Measurements from ENCODE around the gene TNS3.

The TNS3 gene

DNA sequence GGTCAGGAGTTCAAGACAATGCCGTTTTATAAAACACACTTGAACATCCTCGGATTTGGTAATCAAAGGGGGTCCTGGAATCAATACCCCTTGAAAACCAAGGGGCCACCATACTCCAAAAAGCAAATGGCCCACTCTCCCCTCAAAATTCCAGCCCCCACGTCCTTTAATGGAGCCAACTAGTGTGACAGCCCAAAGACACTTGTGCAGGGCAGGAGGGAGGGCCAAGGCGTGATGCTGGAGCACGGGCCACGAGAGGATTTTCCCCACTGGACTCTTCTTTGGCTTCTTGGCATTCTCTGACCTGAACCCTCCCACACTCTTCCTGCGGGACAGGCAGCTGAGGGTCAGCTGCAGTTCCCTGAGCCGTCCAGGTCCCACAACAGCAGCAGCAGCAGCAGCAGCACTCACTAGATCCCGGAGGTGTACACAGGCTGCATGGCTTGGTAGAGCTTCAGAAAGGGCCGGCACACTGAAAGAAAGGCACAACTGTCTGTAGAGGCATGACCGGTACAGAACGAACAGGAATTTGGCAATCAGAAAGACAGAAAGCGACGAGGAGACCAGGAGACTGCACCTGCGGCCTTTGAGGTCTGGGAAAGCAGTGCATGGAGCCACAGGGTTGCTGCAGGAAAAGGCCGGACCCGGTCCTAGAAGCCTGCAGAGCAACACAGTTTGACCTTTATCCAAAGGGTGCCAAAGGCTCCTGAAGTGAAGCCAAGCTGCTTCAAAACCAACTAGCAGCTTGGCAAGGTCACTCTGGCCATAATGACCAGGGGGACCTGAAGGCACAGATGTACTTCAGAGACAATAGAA is 168.2 kb downstream of the TNS3 start:
- H3K4me1 ChIP-seq (ENCODE audit: control insufficient read depth, insufficient read depth, low read depth, low read length) = peaks cover 15% of the 10 kb centered on the region
- H2BK120ac ChIP-seq (ENCODE audit: low read depth, low read length) = no peak overlapping the region
- H3K27ac ChIP-seq (ENCODE audit: low read length, poor library complexity, severe bottlenecking) = no peak overlapping the region
- H3K36me3 ChIP-seq (ENCODE audit: control insufficient read depth in 1 of 2, insufficient read depth in 2 of 2, low read depth in 1 of 2, low read length in 2 of 2) = peaks cover 0 to 66% of the 10 kb centered on the region in 2 experiments
- no peak overlapping the region for H2BK5ac ChIP-seq (ENCODE audit: low read depth, low read length, poor library complexity, severe bottlenecking)
- no peak overlapping the region for H3K9ac ChIP-seq (ENCODE audit: low read length)
- no peak overlapping the region for H3K4me3 ChIP-seq (ENCODE audit: insufficient read depth in 1 of 2, low read depth in 1 of 2, low read length in 2 of 2)
- no peak overlapping the region for H2BK12ac ChIP-seq (ENCODE audit: low read length in 2 of 2)
- H3K9me3 ChIP-seq (ENCODE audit: control insufficient read depth, low read length) = no peaks in the 10 kb centered on the region
- H3K4me2 ChIP-seq (ENCODE audit: low read length, poor library complexity, severe bottlenecking) = no peak overlapping the region
- H2AFZ ChIP-seq (ENCODE audit: low read depth, low read length) = no peak overlapping the region
- no peak for DNase-seq
- H4K8ac ChIP-seq (ENCODE audit: low read length) = no peak overlapping the region
- H3K23ac ChIP-seq (ENCODE audit: low read length in 2 of 2) = no peak overlapping the region
- no peak overlapping the region for H2AK5ac ChIP-seq (ENCODE audit: low read length, severe bottlenecking)
- H2BK15ac ChIP-seq (ENCODE audit: low read depth, poor library complexity, severe bottlenecking) = no peak overlapping the region
- H3K14ac ChIP-seq (ENCODE audit: low read length in 2 of 2) = no peak overlapping the region
- H3K79me1 ChIP-seq (replicated peaks; ENCODE audit: low read length, poor library complexity, severe bottlenecking) = peaks cover 27% of the 10 kb centered on the region
- H4K91ac ChIP-seq (ENCODE audit: low read length) = no peak overlapping the region
- over 99% methylated on average over 17 of the region's 17 CpGs for WGBS
- peaks cover 0 to 4% of the 10 kb centered on the region in 2 experiments for H3K27me3 ChIP-seq (ENCODE audit: control insufficient read depth in 1 of 2, insufficient read depth in 1 of 2, low read length in 2 of 2)
- H3K4ac ChIP-seq (ENCODE audit: low read depth in 1 of 2, low read length in 2 of 2) = no peak overlapping the region
- H3K18ac ChIP-seq (ENCODE audit: low read depth in 1 of 2, low read length in 2 of 2) = no peak overlapping the region

DNA sequence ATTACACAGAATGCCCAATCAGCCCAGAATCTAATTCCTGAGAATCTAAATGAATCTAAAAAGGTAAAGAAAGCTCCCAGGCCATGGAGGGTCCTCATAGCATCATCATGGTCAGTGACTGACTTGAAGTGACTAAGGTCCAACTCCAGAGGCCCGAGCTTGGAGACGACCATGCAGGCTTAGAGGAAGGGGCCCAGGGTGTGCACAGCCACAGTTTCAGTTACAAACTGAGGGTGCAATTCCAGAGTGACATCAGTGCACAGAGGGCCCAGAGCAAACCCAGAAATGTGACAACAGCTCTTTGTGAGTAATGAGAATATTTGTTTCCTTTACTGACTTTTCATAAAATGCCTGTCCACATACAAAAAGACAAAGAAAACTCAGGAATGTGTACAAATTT is 170.0 kb downstream of the TNS3 start:
- no peak overlapping the region for H3K23ac ChIP-seq (ENCODE audit: low read length in 2 of 2)
- H4K8ac ChIP-seq (ENCODE audit: low read length) = no peak overlapping the region
- H2BK5ac ChIP-seq (ENCODE audit: low read depth, low read length, poor library complexity, severe bottlenecking) = no peak overlapping the region
- H3K9ac ChIP-seq (ENCODE audit: low read length) = no peak overlapping the region
- 93% methylated on average over 2 of the region's 2 CpGs for WGBS
- H2BK120ac ChIP-seq (ENCODE audit: low read depth, low read length) = no peak overlapping the region
- H3K79me1 ChIP-seq (replicated peaks; ENCODE audit: low read length, poor library complexity, severe bottlenecking) = peaks cover 28% of the 10 kb centered on the region
- no peak overlapping the region for H3K27ac ChIP-seq (ENCODE audit: low read length, poor library complexity, severe bottlenecking)
- H2BK15ac ChIP-seq (ENCODE audit: low read depth, poor library complexity, severe bottlenecking) = no peak overlapping the region
- H2BK12ac ChIP-seq (ENCODE audit: low read length in 2 of 2) = no peak overlapping the region
- peaks cover 17% of the 10 kb centered on the region for H3K4me1 ChIP-seq (ENCODE audit: control insufficient read depth, insufficient read depth, low read depth, low read length)
- DNase-seq = no peak
- no peak overlapping the region for H3K18ac ChIP-seq (ENCODE audit: low read depth in 1 of 2, low read length in 2 of 2)
- H3K36me3 ChIP-seq (ENCODE audit: control insufficient read depth in 1 of 2, insufficient read depth in 2 of 2, low read depth in 1 of 2, low read length in 2 of 2) = peaks cover 0 to 79% of the 10 kb centered on the region in 2 experiments
- no peak overlapping the region for H2AFZ ChIP-seq (ENCODE audit: low read depth, low read length)
- H3K14ac ChIP-seq (ENCODE audit: low read length in 2 of 2) = no peak overlapping the region
- no peak overlapping the region for H4K91ac ChIP-seq (ENCODE audit: low read length)
- H3K4ac ChIP-seq (ENCODE audit: low read depth in 1 of 2, low read length in 2 of 2) = no peak overlapping the region
- no peak overlapping the region for H2AK5ac ChIP-seq (ENCODE audit: low read length, severe bottlenecking)
- no peak overlapping the region for H3K4me2 ChIP-seq (ENCODE audit: low read length, poor library complexity, severe bottlenecking)
- H3K9me3 ChIP-seq (ENCODE audit: control insufficient read depth, low read length) = no peaks in the 10 kb centered on the region
- peaks cover 0 to 5% of the 10 kb centered on the region in 2 experiments for H3K27me3 ChIP-seq (ENCODE audit: control insufficient read depth in 1 of 2, insufficient read depth in 1 of 2, low read length in 2 of 2)
- H3K4me3 ChIP-seq (ENCODE audit: insufficient read depth in 1 of 2, low read depth in 1 of 2, low read length in 2 of 2) = no peak overlapping the region

DNA sequence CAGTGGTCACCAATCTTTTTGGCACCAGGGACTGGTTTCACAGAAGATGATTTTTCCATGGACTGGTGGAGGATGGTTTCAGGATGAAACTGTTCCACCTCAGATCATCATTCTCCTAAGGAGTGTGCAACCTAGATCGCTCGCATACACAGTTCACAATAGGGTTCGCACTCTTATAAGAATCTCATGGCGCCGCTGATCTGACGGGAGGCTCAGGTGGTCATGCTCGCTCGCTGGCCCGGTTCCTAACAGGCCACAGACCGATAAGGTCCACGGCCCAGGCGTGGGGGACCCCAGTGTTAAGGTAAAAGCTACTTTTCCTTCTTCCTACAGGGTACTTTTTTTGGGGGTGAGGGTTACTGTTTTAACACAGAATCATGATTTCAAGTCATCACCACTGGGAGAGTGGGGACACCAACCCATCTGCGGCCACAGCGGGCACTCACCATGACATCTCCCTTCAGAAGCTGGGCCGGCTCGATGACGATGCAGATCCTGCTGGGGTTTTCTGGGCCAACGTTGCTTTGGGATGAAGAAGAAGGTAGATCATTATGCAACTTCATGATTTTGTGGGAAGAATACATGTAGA is 170.5 kb downstream of the TNS3 start:
- Histone ChIP-seq H2BK120ac (ENCODE audit: low read depth, low read length) (no peak overlapping the region), H3K4me3 (ENCODE audit: insufficient read depth in 1 of 2, low read depth in 1 of 2, low read length in 2 of 2) (no peak overlapping the region), H2AK5ac (ENCODE audit: low read length, severe bottlenecking) (no peak overlapping the region), H3K9me3 (ENCODE audit: control insufficient read depth, low read length) (no peaks in the 10 kb centered on the region), H2BK15ac (ENCODE audit: low read depth, poor library complexity, severe bottlenecking) (no peak overlapping the region), H3K9ac (ENCODE audit: low read length) (no peak overlapping the region), H3K23ac (ENCODE audit: low read length in 2 of 2) (no peak overlapping the region), H3K27ac (ENCODE audit: low read length, poor library complexity, severe bottlenecking) (no peak overlapping the region), H3K4me1 (ENCODE audit: control insufficient read depth, insufficient read depth, low read depth, low read length) (peaks cover 18% of the 10 kb centered on the region), H3K4me2 (ENCODE audit: low read length, poor library complexity, severe bottlenecking) (no peak overlapping the region), H3K14ac (ENCODE audit: low read length in 2 of 2) (no peak overlapping the region), H3K36me3 (ENCODE audit: control insufficient read depth in 1 of 2, insufficient read depth in 2 of 2, low read depth in 1 of 2, low read length in 2 of 2) (peaks cover 0 to 79% of the 10 kb centered on the region in 2 experiments), H3K27me3 (ENCODE audit: control insufficient read depth in 1 of 2, insufficient read depth in 1 of 2, low read length in 2 of 2) (peaks cover 0 to 5% of the 10 kb centered on the region in 2 experiments), H4K8ac (ENCODE audit: low read length) (no peak overlapping the region), H3K4ac (ENCODE audit: low read depth in 1 of 2, low read length in 2 of 2) (no peak overlapping the region), H4K91ac (ENCODE audit: low read length) (no peak overlapping the region), H2BK5ac (ENCODE audit: low read depth, low read length, poor library complexity, severe bottlenecking) (no peak overlapping the region), H2BK12ac (ENCODE audit: low read length in 2 of 2) (no peak overlapping the region), H2AFZ (ENCODE audit: low read depth, low read length) (no peak overlapping the region), H3K79me1 (replicated peaks; ENCODE audit: low read length, poor library complexity, severe bottlenecking) (peaks cover 22% of the 10 kb centered on the region), H3K18ac (ENCODE audit: low read depth in 1 of 2, low read length in 2 of 2) (no peak overlapping the region)
- 99% methylated on average over 11 of the region's 18 CpGs for WGBS
- no peak for DNase-seq

DNA sequence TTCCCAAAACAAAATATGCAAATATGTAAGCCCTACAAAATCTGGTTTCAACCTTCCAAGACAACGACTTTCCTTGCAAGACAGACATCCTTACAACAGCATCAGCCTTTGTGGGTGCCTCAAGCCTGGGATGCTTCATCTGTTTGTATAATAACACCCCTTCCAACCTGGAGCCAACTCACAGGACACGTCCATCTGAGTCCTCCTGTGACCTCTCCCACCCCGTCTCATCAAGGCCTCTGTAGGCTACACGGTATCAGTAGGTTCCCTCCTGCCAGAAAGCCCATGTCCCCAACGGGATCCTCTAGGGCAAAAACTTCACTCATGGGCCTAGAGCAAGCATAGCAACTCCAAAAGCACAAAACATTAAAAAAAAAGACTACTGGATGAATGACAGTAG is 173.2 kb downstream of the TNS3 start:
- no peak overlapping the region for H2AK5ac ChIP-seq (ENCODE audit: low read length, severe bottlenecking)
- H4K8ac ChIP-seq (ENCODE audit: low read length) = no peak overlapping the region
- no peaks in the 10 kb centered on the region for H3K9me3 ChIP-seq (ENCODE audit: control insufficient read depth, low read length)
- no peak overlapping the region for H3K27ac ChIP-seq (ENCODE audit: low read length, poor library complexity, severe bottlenecking)
- no peak overlapping the region for H2BK5ac ChIP-seq (ENCODE audit: low read depth, low read length, poor library complexity, severe bottlenecking)
- no peak overlapping the region for H3K9ac ChIP-seq (ENCODE audit: low read length)
- no peak overlapping the region for H2BK15ac ChIP-seq (ENCODE audit: low read depth, poor library complexity, severe bottlenecking)
- peaks cover 0 to 6% of the 10 kb centered on the region in 2 experiments for H3K27me3 ChIP-seq (ENCODE audit: control insufficient read depth in 1 of 2, insufficient read depth in 1 of 2, low read length in 2 of 2)
- H4K91ac ChIP-seq (ENCODE audit: low read length) = no peak overlapping the region
- H3K4me3 ChIP-seq (ENCODE audit: insufficient read depth in 1 of 2, low read depth in 1 of 2, low read length in 2 of 2) = no peak overlapping the region
- no peak overlapping the region for H2BK120ac ChIP-seq (ENCODE audit: low read depth, low read length)
- no peak overlapping the region for H3K4ac ChIP-seq (ENCODE audit: low read depth in 1 of 2, low read length in 2 of 2)
- no peak overlapping the region for H3K23ac ChIP-seq (ENCODE audit: low read length in 2 of 2)
- H3K14ac ChIP-seq (ENCODE audit: low read length in 2 of 2) = no peak overlapping the region
- no peak for DNase-seq
- no peak overlapping the region for H3K4me2 ChIP-seq (ENCODE audit: low read length, poor library complexity, severe bottlenecking)
- peaks cover 11% of the 10 kb centered on the region for H3K79me1 ChIP-seq (replicated peaks; ENCODE audit: low read length, poor library complexity, severe bottlenecking)
- no peak overlapping the region for H2BK12ac ChIP-seq (ENCODE audit: low read length in 2 of 2)
- H3K18ac ChIP-seq (ENCODE audit: low read depth in 1 of 2, low read length in 2 of 2) = no peak overlapping the region
- H3K4me1 ChIP-seq (ENCODE audit: control insufficient read depth, insufficient read depth, low read depth, low read length) = peaks cover 20% of the 10 kb centered on the region
- H3K36me3 ChIP-seq (ENCODE audit: control insufficient read depth in 1 of 2, insufficient read depth in 2 of 2, low read depth in 1 of 2, low read length in 2 of 2) = peaks cover 0 to 64% of the 10 kb centered on the region in 2 experiments
- H2AFZ ChIP-seq (ENCODE audit: low read depth, low read length) = no peak overlapping the region
- 84% methylated on average over 4 of the region's 5 CpGs for WGBS

Data from mesenchymal stem cell (in vitro differentiated cells and primary cell).